HG03460 (cell line): ENCODE data around the gene CGNL1.

Experiments
- ATAC-seq: cut with Tn5 transposase; IDR thresholded peaks from one replicate; pipeline ENCODE4 v1.9.1; 2021; ENCODE audit not compliant: unreplicated experiment

Gene CGNL1

GRCh38 chr15:57421110-57421509 is 44.8 kb downstream of the CGNL1 start:
- no peak for ATAC-seq

GRCh38 chr15:57421551-57421950 is 45.2 kb downstream of the CGNL1 start:
- no peak for ATAC-seq

GRCh38 chr15:57422113-57422754 is 45.9 kb downstream of the CGNL1 start:
- peak; percentile 95 for ATAC-seq

GRCh38 chr15:57423599-57424140 is 47.4 kb downstream of the CGNL1 start:
- no peak for ATAC-seq

GRCh38 chr15:57424628-57425405 is 48.5 kb downstream of the CGNL1 start:
- no peak for ATAC-seq

- no peak for ATAC-seq
These were observed 49.5 kb downstream of the CGNL1 start for GRCh38 chr15:57425842-57426241.

GRCh38 chr15:57427367-57427821 is 51.1 kb downstream of the CGNL1 start:
- no peak for ATAC-seq

- no peak for ATAC-seq
These were observed 55.9 kb downstream of the CGNL1 start for GRCh38 chr15:57432141-57432741.

- no peak for ATAC-seq
These were observed 59.9 kb downstream of the CGNL1 start for GRCh38 chr15:57436166-57436565.

GRCh38 chr15:57436961-57437360 is 60.7 kb downstream of the CGNL1 start:
- ATAC-seq: no peak

GRCh38 chr15:57437564-57437963 is 61.3 kb downstream of the CGNL1 start:
- no peak for ATAC-seq

- no peak for ATAC-seq
These were observed 61.9 kb downstream of the CGNL1 start for GRCh38 chr15:57438166-57438565.

- ATAC-seq: no peak
These were observed 63.1 kb downstream of the CGNL1 start for GRCh38 chr15:57439128-57440027.

- ATAC-seq: no peak
These were observed 63.9 kb downstream of the CGNL1 start for GRCh38 chr15:57440167-57440566.

- ATAC-seq: no peak
These were observed 64.5 kb downstream of the CGNL1 start for GRCh38 chr15:57440799-57441198.

- ATAC-seq: no peak
These were observed 66.0 kb downstream of the CGNL1 start for GRCh38 chr15:57442335-57442734.

- no peak for ATAC-seq
These were observed 67.2 kb downstream of the CGNL1 start for GRCh38 chr15:57443486-57443885.

GRCh38 chr15:57444877-57445513 is 68.7 kb downstream of the CGNL1 start:
- no peak for ATAC-seq

GRCh38 chr15:57445872-57446271 is 69.6 kb downstream of the CGNL1 start:
- ATAC-seq: no peak

- no peak for ATAC-seq
These were observed 70.1 kb downstream of the CGNL1 start for GRCh38 chr15:57446393-57446792.
